GM12878 (cell line): Measurements from ENCODE around the gene UNC5B. TPM values are rescaled to one million over a fixed set of nuclear protein-coding genes. Genes with fewer than 3 reads are reported as not detected.

Experiments used
- ATAC-seq: fragments of 200-7000 bp; cut with Tn5 transposase; 3 replicates; pipeline ENCODE4 v1.9.1; 2020; ENCODE audit warnings: mild to moderate bottlenecking, moderate library complexity
- BruUV-seq: library from RNA; stranded (reverse); fragments of 400-500 nt; replicated peaks from 2 replicates; lab custom pipeline; 2021; lab: Mats Ljungman, UMichigan
- CTCF ChIA-PET: fragments of 300-600 bp; sonication (Branson Sonifier 250); formaldehyde crosslinking; extraction: SDS; loops from one replicate; lab custom pipeline; 2021; ENCODE audit warnings: inconsistent platforms; lab: Yijun Ruan, JAX
- POLR2A ChIA-PET: fragments of 350-600 bp; formaldehyde crosslinking; extraction: SDS; loops from one replicate; lab custom pipeline; 2021; ENCODE audit warnings: inconsistent platforms; lab: Charles Lee
- RAD21 ChIA-PET: fragments of 300-600 bp; sonication (Branson Sonifier 250); formaldehyde crosslinking; loops from one replicate; lab custom pipeline; 2023; ENCODE audit warnings: antibody characterized with exemption; ENCODE audit not compliant: unreplicated experiment; lab: Charles Lee
- SMC1A ChIA-PET: fragments of 300-600 bp; sonication (Branson Sonifier 250); formaldehyde crosslinking; loops from one replicate; lab custom pipeline; 2023; ENCODE audit not compliant: unreplicated experiment, uncharacterized antibody; lab: Charles Lee
- DNase-seq: peaks from one replicate; pipeline ENCODE4 v3.0.0-alpha.2; 2011; ENCODE audit warnings: low read depth, low spot score
- FAIRE-seq: peaks from 3 replicates; lab custom pipeline; 2011; peaks lifted over from hg19 to GRCh38; lab: Jason Lieb, UNC
- H2AFZ ChIP-seq: 2 replicates; pipeline ENCODE4 v1.6.0; 2011; ENCODE audit warnings: low read depth, low read length, control low read depth; ENCODE audit not compliant: control insufficient read depth
- H3K27ac ChIP-seq: 2 replicates; pipeline ENCODE4 v1.5.1; 2011; ENCODE audit warnings: control low read depth; ENCODE audit not compliant: control insufficient read depth, insufficient read depth
- H3K27me3 ChIP-seq, 2 experiments: replicated peaks in 1 of 2; 2 replicates each; pipeline versions ENCODE4 v1.6.0 to v1.6.1; 2011; ENCODE audit warnings: low read length in 1 of 2; ENCODE audit not compliant: control insufficient read depth in 2 of 2, insufficient read depth in 2 of 2
- H3K36me3 ChIP-seq, 2 experiments: 2 replicates each; pipeline ENCODE4 v1.5.1; 2011; ENCODE audit warnings: low read length in 1 of 2; ENCODE audit not compliant: control insufficient read depth in 2 of 2, insufficient read depth in 2 of 2
- H3K4me1 ChIP-seq: 2 replicates; pipeline ENCODE4 v1.6.1; 2011; ENCODE audit warnings: mild to moderate bottlenecking, low read length, moderate library complexity, mixed read lengths; ENCODE audit not compliant: control insufficient read depth, insufficient read depth
- H3K4me2 ChIP-seq: 2 replicates; pipeline ENCODE4 v1.6.0; 2011; ENCODE audit warnings: control low read depth; ENCODE audit not compliant: control insufficient read depth, insufficient read depth
- H3K4me3 ChIP-seq: fragments of 200-600 bp; sonication (generic); 2 replicates; pipeline ENCODE4 v1.5.1; 2016
- H3K79me2 ChIP-seq: 2 replicates; pipeline ENCODE4 v1.6.0; 2011; ENCODE audit warnings: low read length; ENCODE audit not compliant: control insufficient read depth, insufficient read depth
- H3K9ac ChIP-seq: 2 replicates; pipeline ENCODE4 v1.8.0; 2011; ENCODE audit warnings: low read length, control low read depth, mixed read lengths; ENCODE audit not compliant: control insufficient read depth, insufficient read depth
- H3K9me3 ChIP-seq: replicated peaks from 3 replicates; pipeline ENCODE4 v1.5.1; 2011; ENCODE audit warnings: mild to moderate bottlenecking, low read length; ENCODE audit not compliant: control insufficient read depth, insufficient read depth
- H4K20me1 ChIP-seq: 2 replicates; pipeline ENCODE4 v1.6.0; 2011; ENCODE audit not compliant: control insufficient read depth, insufficient read depth
- BHLHE40 ChIP-seq, 2 experiments: fragments of 450-650 bp in 1 of 2; IDR thresholded peaks; 2 replicates each; pipeline ENCODE4 v1.6.1; 2011 to 2017; ENCODE audit warnings: low read depth in 2 of 2, borderline replicate concordance in 1 of 2, improper control_type of control experiment in 1 of 2, low read length in 1 of 2, mild to moderate bottlenecking in 1 of 2
- EP300 ChIP-seq, 2 experiments: fragments of 150-350 bp in 1 of 2; IDR thresholded peaks; 2 replicates each; pipeline ENCODE4 v1.6.1; 2011 to 2012; ENCODE audit warnings: low read depth in 2 of 2, low read length in 2 of 2, borderline replicate concordance in 1 of 2, improper control_type of control experiment in 1 of 2, inconsistent platforms in 1 of 2; ENCODE audit not compliant: control insufficient read depth in 1 of 2
- MTA2 ChIP-seq: fragments of 450-650 bp; IDR thresholded peaks from 2 replicates; pipeline ENCODE4 v1.6.1; 2016; ENCODE audit warnings: low read depth, mild to moderate bottlenecking, moderate library complexity
- PAX5 ChIP-seq: IDR thresholded peaks from 2 replicates; pipeline ENCODE4 v1.6.1; 2011; ENCODE audit warnings: low read depth, low read length, borderline replicate concordance
- REST ChIP-seq: IDR thresholded peaks from 2 replicates; pipeline ENCODE4 v1.6.1; 2012; ENCODE audit warnings: mild to moderate bottlenecking, low read depth, low read length
- RFX5 ChIP-seq: IDR thresholded peaks from 2 replicates; pipeline ENCODE4 v1.6.1; 2011; ENCODE audit warnings: low read depth, low read length, improper control_type of control experiment
- SIN3A ChIP-seq: IDR thresholded peaks from 2 replicates; pipeline ENCODE4 v1.6.1; 2012; ENCODE audit warnings: low read depth, low read length, improper control_type of control experiment
- SMC3 ChIP-seq: IDR thresholded peaks from 2 replicates; pipeline ENCODE4 v1.6.1; 2011; ENCODE audit warnings: low read length, improper control_type of control experiment, borderline replicate concordance
- STAT1 ChIP-seq: fragments of 450-650 bp; conservative IDR thresholded peaks from 2 replicates; pipeline ENCODE4 v1.6.1; 2014; ENCODE audit warnings: antibody characterized with exemption, mild to moderate bottlenecking
- ZBTB4 ChIP-seq: fragments of 450-650 bp; formaldehyde crosslinking; IDR thresholded peaks from 2 replicates; pipeline ENCODE4 v1.4.0; 2022; ENCODE audit warnings: mild to moderate bottlenecking, moderate library complexity
- ZBTB40 ChIP-seq: fragments of 450-650 bp; IDR thresholded peaks from 2 replicates; pipeline ENCODE4 v1.6.1; 2016; ENCODE audit warnings: mild to moderate bottlenecking, moderate library complexity, borderline replicate concordance
- ZNF217 ChIP-seq: fragments of 450-650 bp; IDR thresholded peaks from 2 replicates; pipeline ENCODE4 v1.6.1; 2017; ENCODE audit warnings: antibody characterized with exemption, mild to moderate bottlenecking
- ZSCAN29 ChIP-seq: fragments of 450-650 bp; IDR thresholded peaks from 2 replicates; pipeline ENCODE4 v1.6.1; 2017; ENCODE audit warnings: mild to moderate bottlenecking, moderate library complexity
- WGBS: methylation state at CpG from one replicate; pipeline ENCODE4 v1.1.6; 2016; ENCODE audit warnings: low lambda C conversion rate; ENCODE audit not compliant: insufficient replicate concordance, insufficient coverage; ENCODE audit errors: missing lambda C conversion rate; 5-methylcytosine and 5-hydroxymethylcytosine counted together
- in situ Hi-C: fragments of 300-500 bp; cut with MboI; formaldehyde crosslinking; loops from 9 replicates; pipeline ENCODE4 v1.14.3; 2018; ENCODE audit warnings: mixed read lengths
- intact Hi-C: fragments of 100-400 bp; cut with micrococcal nuclease; formaldehyde crosslinking; loops from one replicate; pipeline ENCODE4 v1.14.2; 2022; ENCODE audit not compliant: unreplicated experiment
- polyA plus RNA-seq, 11 experiments: library from polyadenylated mRNA; depleted of rRNA in 4 of 11; unstranded in 6 of 11; stranded (reverse) in 5 of 11; fragments of >200 nt; fragmentation: Nextera tagmentation in 4 of 11; fragmentation: Illumina TruSeq in 1 of 11; extraction: Ambion mirVana in 4 of 11; extraction: Trizol in 1 of 11; gene quantifications; 1 replicate in 1 of 11; 2 replicates in 10 of 11; pipeline versions ENCODE4 v1.2.1 to v1.2.3, GENCODE V29; 2011 to 2016; ENCODE audit warnings: inconsistent platforms in 2 of 11, missing spikeins in 2 of 11, low read depth in 1 of 11
- total RNA-seq, 4 experiments: library from RNA; depleted of rRNA in 3 of 4; stranded (reverse); fragments of >200 nt in 3 of 4; fragmentation: Illumina TruSeq in 1 of 4; extraction: Trizol in 1 of 4; gene quantifications; 2 replicates each; pipeline versions ENCODE4 v1.2.1 to v1.2.3, GENCODE V29; 2013 to 2021

UNC5B gene
- total and polyA plus RNA-seq, 10 of the 15 experiments (the other 5 are each of a cell fraction or from before 2014, with no cell fraction given), result 0.03 to 0.08 TPM; not detected in 8

- H3K9me3 ChIP-seq, result no peaks in the 10 kb centered on the region; the same call in 2 of the 3 replicates
- no peaks in the 10 kb centered on the region for H3K79me2 ChIP-seq
- 5% methylated on average over 1 of the region's 3 CpGs for WGBS
- ChIA-PET SMC1A (interaction anchor here (0.5 to 0.8 kb wide), 3 partner anchors 10 to 475 kb away, joined by 3 read pairs; no protein-coding TSS in a partner anchor), POLR2A (no interaction called here), CTCF (interaction anchor here (1.0 kb wide), 1 partner anchor 11 kb away, joined by 3 read pairs; no protein-coding TSS in a partner anchor), RAD21 (no interaction called here)
- no peak overlapping the region for H2AFZ ChIP-seq
- FAIRE-seq (peak; percentile 23), ATAC-seq (no peak), DNase-seq (no peak)
- no peak overlapping the region for H3K9ac ChIP-seq
- BruUV-seq, result no TSS peak
- H3K36me3 ChIP-seq, result no peaks in the 10 kb centered on the region
- H3K4me3 ChIP-seq, result no peak overlapping the region
- H3K27ac ChIP-seq, result no peak overlapping the region
- H3K4me1 ChIP-seq, result no peaks in the 10 kb centered on the region
- no peak overlapping the region for H3K4me2 ChIP-seq
- in situ Hi-C loops, result no loop called here
- H4K20me1 ChIP-seq, result no peaks in the 10 kb centered on the region
- H3K27me3 ChIP-seq, result peaks cover 0 to 2% of the 10 kb centered on the region in 2 experiments; a peak in 1 of 4 replicates
- intact Hi-C loops, result no loop called here
- TF ChIP-seq PAX5 (no peak), ZSCAN29 (no peak), ZBTB40 (no peak), SMC3 (no peak), MTA2 (no peak), SIN3A (no peak), ZNF217 (no peak), EP300 (IDR thresholded peaks at IDR 0.05; ENCODE audit: borderline replicate concordance in 1 of 2, control insufficient read depth in 1 of 2, low read depth in 2 of 2, low read length in 2 of 2) (no peak), RFX5 (no peak), REST (no peak), ZBTB4 (CRISPR knock-in tag) (no peak), BHLHE40 (IDR thresholded peaks at IDR 0.05; ENCODE audit: borderline replicate concordance in 1 of 2, low read depth in 2 of 2, low read length in 1 of 2) (no peak), STAT1 (no peak)
Measured at GRCh38 chr10:71280825-71281224, 68.5 kb downstream of the UNC5B start.
